Subcutaneous adipose tissue (tissue), 4 donors: ENCODE results near the gene MBNL2. TPM values are rescaled to one million over a fixed set of nuclear protein-coding genes. Genes with fewer than 3 reads are reported as not detected.

Experiments used
- CTCF ChIP-seq: fragments of 450-650 bp; IDR thresholded peaks from one replicate; pipeline ENCODE4 v1.5.1; 2016; ENCODE audit warnings: low read depth, mild to moderate bottlenecking, control low read depth, antibody characterized with exemption, moderate library complexity
- total RNA-seq, 4 donors: library from RNA; depleted of rRNA; stranded (reverse); fragments of >200 nt; gene quantifications; one replicate each; pipeline ENCODE4 v1.1.0, GENCODE V29; 2016

Gene MBNL2
- total RNA-seq, 4 donors from 2014 or later, result 83.9 to 141 (median 91.2) TPM

GRCh38 chr13:97284558-97284957, 62.4 kb downstream of the MBNL2 start:
- no peak for TF ChIP-seq CTCF

GRCh38 chr13:97285221-97285955, 63.3 kb downstream of the MBNL2 start:
- no peak for TF ChIP-seq CTCF

GRCh38 chr13:97286317-97287046, 64.3 kb downstream of the MBNL2 start:
- TF ChIP-seq CTCF, result no peak

GRCh38 chr13:97287047-97287383, 64.9 kb downstream of the MBNL2 start:
- TF ChIP-seq CTCF, result no peak

GRCh38 chr13:97288486-97288900, 66.4 kb downstream of the MBNL2 start:
- TF ChIP-seq CTCF, result no peak

GRCh38 chr13:97289514-97290298, 67.6 kb downstream of the MBNL2 start:
- no peak for TF ChIP-seq CTCF
